Thyroid gland (tissue), 4 donors: Measurements from ENCODE around the gene TTC8. TPM values are rescaled to one million over a fixed set of nuclear protein-coding genes. Genes with fewer than 3 reads are reported as not detected.

ENCODE experiments used
- DNase-seq, 2 donors: peaks; one replicate each; pipeline ENCODE4 v3.0.0-alpha.2; 2019
- H3K27ac ChIP-seq, 3 donors: fragments of 200-600 bp; sonication (generic); 1 replicate in 2 of 3; 2 replicates in 1 of 3; pipeline ENCODE4 v1.5.1; 2016 to 2019; ENCODE audit warnings: mild to moderate bottlenecking in 1 of 3, moderate library complexity in 1 of 3
- H3K27me3 ChIP-seq: fragments of 200-600 bp; sonication (generic); one replicate; pipeline ENCODE4 v1.5.1; 2019
- H3K36me3 ChIP-seq, 2 donors: fragments of 200-600 bp; sonication (generic); one replicate each; pipeline ENCODE4 v1.5.1; 2016 to 2019
- H3K4me1 ChIP-seq, 2 donors: fragments of 200-600 bp; sonication (generic); one replicate each; pipeline ENCODE4 v1.5.1; 2017 to 2019
- H3K4me3 ChIP-seq, 3 donors: fragments of 200-600 bp; sonication (generic); replicated peaks in 1 of 3; 1 replicate in 2 of 3; 2 replicates in 1 of 3; pipeline ENCODE4 v1.5.1; 2016; ENCODE audit warnings: mild to moderate bottlenecking in 1 of 3
- H3K9me3 ChIP-seq: fragments of 200-600 bp; sonication (generic); one replicate; pipeline ENCODE4 v1.5.1; 2017
- CTCF ChIP-seq, 6 experiments: fragments of 200-600 bp in 3 of 6; fragments of 450-650 bp in 3 of 6; sonication (generic) in 3 of 6; IDR thresholded peaks; one replicate each; pipeline ENCODE4 v1.5.1; 2016 to 2019; ENCODE audit warnings: antibody characterized with exemption in 6 of 6, mild to moderate bottlenecking in 2 of 6, inconsistent platforms in 1 of 6, moderate library complexity in 1 of 6
- POLR2A ChIP-seq, 2 donors: fragments of 450-650 bp; IDR thresholded peaks; one replicate each; pipeline ENCODE4 v1.6.1; 2017; ENCODE audit warnings: antibody characterized with exemption in 2 of 2, mild to moderate bottlenecking in 2 of 2, moderate library complexity in 1 of 2
- WGBS, 2 donors: methylation state at CpG; one replicate each; pipeline ENCODE4 v1.1.5; 2017; 5-methylcytosine and 5-hydroxymethylcytosine counted together
- intact Hi-C: fragments of 100-400 bp; cut with DNase I; formaldehyde crosslinking; loops from one replicate; pipeline ENCODE4 v1.15.1; 2023
- total RNA-seq, 4 donors: library from RNA; depleted of rRNA; stranded (reverse); fragments of >200 nt; gene quantifications; one replicate each; pipeline ENCODE4 v1.2.3, GENCODE V29; 2016

The TTC8 gene
- total RNA-seq, 4 donors from 2014 or later: 51.4 to 118 (median 68.0) TPM

GRCh38 chr14:88868558-88869159 is 44.2 kb downstream of the TTC8 start:
- no peaks in the 10 kb centered on the region for H3K9me3 ChIP-seq
- H3K4me1 ChIP-seq: no peaks in the 10 kb centered on the region
- intact Hi-C loops: no loop called here
- no peaks in the 10 kb centered on the region for H3K27me3 ChIP-seq
- no peak for TF ChIP-seq POLR2A (IDR thresholded peaks at IDR 0.05)
- peak in 5 of 6 experiments; percentile 32 to 75 (median 54) for TF ChIP-seq CTCF (IDR thresholded peaks at IDR 0.05)
- H3K36me3 ChIP-seq: peaks cover 0 to 31% of the 10 kb centered on the region in 2 donors
- DNase-seq: no peak
- H3K4me3 ChIP-seq: no peak overlapping the region
- no peak overlapping the region for H3K27ac ChIP-seq

GRCh38 chr14:88870777-88871176 is 46.3 kb downstream of the TTC8 start:
- Histone ChIP-seq H3K4me3 (no peak overlapping the region), H3K4me1 (no peaks in the 10 kb centered on the region), H3K27ac (no peak overlapping the region), H3K9me3 (no peaks in the 10 kb centered on the region), H3K36me3 (peaks cover 0 to 31% of the 10 kb centered on the region in 2 donors), H3K27me3 (no peaks in the 10 kb centered on the region)
- no peak for DNase-seq
- intact Hi-C loops: loop anchor here (5.0 kb wide), 1 partner anchor 203 kb away; no protein-coding TSS in a partner anchor
- TF ChIP-seq POLR2A (IDR thresholded peaks at IDR 0.05) (no peak), CTCF (IDR thresholded peaks at IDR 0.05) (no peak)
- 94 to 96% methylated on average over 7 of the region's 7 CpGs for WGBS, 2 donors

- Histone ChIP-seq H3K36me3 (peaks cover 0 to 31% of the 10 kb centered on the region in 2 donors), H3K27ac (no peak overlapping the region), H3K9me3 (no peaks in the 10 kb centered on the region), H3K4me1 (no peaks in the 10 kb centered on the region), H3K27me3 (no peaks in the 10 kb centered on the region), H3K4me3 (no peak overlapping the region)
- WGBS, 2 donors: 93 to 96% methylated on average over 3 of the region's 3 CpGs
- no peak for DNase-seq
- TF ChIP-seq CTCF (IDR thresholded peaks at IDR 0.05) (no peak), POLR2A (IDR thresholded peaks at IDR 0.05) (no peak)
- intact Hi-C loops: loop anchor here (5.0 kb wide), 1 partner anchor 204 kb away; no protein-coding TSS in a partner anchor
Observed at GRCh38 chr14:88871429-88871828, 47.0 kb downstream of the TTC8 start.

GRCh38 chr14:88872976-88873375 is 48.5 kb downstream of the TTC8 start:
- TF ChIP-seq CTCF (IDR thresholded peaks at IDR 0.05) (no peak), POLR2A (IDR thresholded peaks at IDR 0.05) (no peak)
- H3K27ac ChIP-seq: no peak overlapping the region
- intact Hi-C loops: loop anchor here (5.0 kb wide), 1 partner anchor 206 kb away; no protein-coding TSS in a partner anchor
- H3K4me1 ChIP-seq: no peaks in the 10 kb centered on the region
- WGBS, 2 donors: 80 to 81% methylated on average over 3 of the region's 3 CpGs
- H3K27me3 ChIP-seq: no peaks in the 10 kb centered on the region
- H3K4me3 ChIP-seq: no peak overlapping the region
- H3K9me3 ChIP-seq: no peaks in the 10 kb centered on the region
- peaks cover 5 to 31% of the 10 kb centered on the region in 2 donors for H3K36me3 ChIP-seq
- DNase-seq: no peak

- no peak for TF ChIP-seq POLR2A (IDR thresholded peaks at IDR 0.05)
- no peak for TF ChIP-seq CTCF (IDR thresholded peaks at IDR 0.05)
- peaks cover 10 to 11% of the 10 kb centered on the region in 2 donors for H3K36me3 ChIP-seq
Observed at GRCh38 chr14:88877192-88877591, 52.7 kb downstream of the TTC8 start.

More at GRCh38 chr14:88877192-88877591, 52.7 kb downstream of the TTC8 start:
- WGBS, 2 donors: 95 to 96% methylated on average over 2 of the region's 2 CpGs
- Histone ChIP-seq H3K27ac (no peak overlapping the region), H3K4me3 (no peak overlapping the region), H3K4me1 (no peaks in the 10 kb centered on the region), H3K9me3 (no peaks in the 10 kb centered on the region), H3K27me3 (no peaks in the 10 kb centered on the region)
- no peak for DNase-seq
- intact Hi-C loops: no loop called here
